Measurements from ENCODE around the gene CACTIN.
"Not testable (repeated sequence)": the region's sequence is repeated elsewhere in the genome, so short reads cannot be mapped to it uniquely, and the experiment has no call there.

CACTIN gene

GRCh38 chr19:3663838-3664237 lies 37.2 kb upstream of the CACTIN start:
- DNase-seq (ENCODE audit: low spot score), result no peak

DNA sequence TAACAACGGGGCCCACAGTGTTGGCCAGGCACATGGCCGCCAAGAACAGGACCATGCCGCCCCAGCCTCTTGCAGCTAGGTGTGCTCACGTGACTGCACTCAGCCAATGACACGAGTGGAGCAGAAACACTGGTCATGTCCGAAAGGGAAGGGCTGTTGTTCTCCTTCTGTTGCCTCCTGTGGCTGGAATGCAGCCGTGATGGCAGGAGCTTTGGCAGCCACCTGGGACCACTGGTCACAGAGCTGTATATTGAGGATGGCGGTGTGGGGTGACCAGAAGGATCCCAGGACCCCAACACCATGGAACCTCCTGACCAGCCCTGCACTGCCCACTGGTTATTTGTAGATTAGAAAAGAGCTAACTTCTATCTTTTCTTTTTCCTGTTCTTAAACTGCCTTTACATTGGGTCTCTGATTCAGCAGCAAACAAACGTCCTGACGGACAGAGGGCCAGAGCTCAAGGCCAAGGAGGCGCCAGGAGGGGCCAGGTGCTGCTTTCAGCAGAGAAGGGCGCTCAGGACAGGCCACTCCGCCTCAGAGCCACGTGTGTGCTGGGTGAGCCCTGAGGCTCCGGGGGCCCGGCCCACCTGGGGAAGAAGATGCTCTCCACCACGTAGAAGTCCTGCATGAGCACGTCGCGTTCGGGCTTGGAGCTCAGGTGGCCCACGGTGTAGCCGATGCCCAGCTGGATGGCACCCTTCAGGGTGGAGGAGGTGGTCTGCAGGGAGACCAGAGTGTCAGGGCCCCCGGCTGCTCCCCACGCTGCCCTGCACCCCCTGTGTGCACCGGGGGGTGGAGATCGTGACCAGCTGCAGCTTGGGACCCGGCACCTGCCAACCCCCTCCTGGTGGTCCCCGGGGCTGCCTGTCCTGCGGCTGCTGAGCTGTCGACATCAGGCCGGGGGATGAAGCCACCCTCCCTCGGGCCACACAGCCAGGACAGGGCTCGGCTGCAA lies 35.0 kb upstream of the CACTIN start:
- no peak for DNase-seq (ENCODE audit: low spot score)

- no peak for DNase-seq (ENCODE audit: low spot score)
Measured at GRCh38 chr19:3660493-3661219, 34.1 kb upstream of the CACTIN start.

GRCh38 chr19:3659746-3660112 lies 33.1 kb upstream of the CACTIN start:
- no peak for DNase-seq (ENCODE audit: low spot score)

DNA sequence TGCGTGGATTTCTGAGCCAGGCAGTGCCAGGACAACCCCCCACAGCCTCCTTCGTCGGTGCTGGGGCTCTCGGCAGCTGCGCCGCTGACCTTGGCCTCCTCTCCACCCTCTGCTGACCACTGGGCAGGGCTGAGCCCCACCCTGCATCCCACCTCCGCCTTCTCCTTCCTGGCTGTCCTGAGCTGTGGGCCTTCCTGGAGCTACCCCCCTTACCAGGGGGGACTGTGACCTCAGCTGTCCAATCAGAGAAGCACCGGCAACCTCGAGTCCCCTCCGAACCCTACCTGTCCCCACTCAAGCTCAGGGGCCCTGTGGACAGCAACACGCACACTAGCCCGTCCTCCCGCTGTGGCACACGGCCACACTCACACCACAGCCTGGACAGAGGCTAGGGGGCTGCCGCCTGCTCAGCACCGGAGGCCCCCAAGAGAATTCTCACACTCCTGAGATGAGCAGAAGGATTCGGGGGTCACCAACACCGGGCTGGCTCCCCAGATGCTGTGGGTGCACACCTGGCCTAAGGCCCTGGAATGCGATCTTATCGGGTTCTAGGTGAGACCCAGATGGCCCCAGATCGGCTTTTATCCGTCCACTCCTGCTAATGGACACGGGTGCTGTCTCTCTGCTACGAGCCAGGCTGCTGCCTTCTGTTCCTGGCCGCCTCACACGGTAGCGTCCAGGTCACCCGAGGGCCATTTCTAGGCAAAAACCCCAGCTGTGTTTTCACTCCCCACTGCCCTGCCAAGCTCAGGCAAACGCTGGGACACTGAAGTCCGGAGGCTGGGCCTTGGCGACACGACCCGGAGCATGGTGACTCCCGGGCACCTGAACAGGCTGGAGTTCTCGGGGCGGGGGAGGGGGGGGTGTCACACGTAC lies 32.5 kb upstream of the CACTIN start:
- no peak for DNase-seq (ENCODE audit: low spot score)

DNA sequence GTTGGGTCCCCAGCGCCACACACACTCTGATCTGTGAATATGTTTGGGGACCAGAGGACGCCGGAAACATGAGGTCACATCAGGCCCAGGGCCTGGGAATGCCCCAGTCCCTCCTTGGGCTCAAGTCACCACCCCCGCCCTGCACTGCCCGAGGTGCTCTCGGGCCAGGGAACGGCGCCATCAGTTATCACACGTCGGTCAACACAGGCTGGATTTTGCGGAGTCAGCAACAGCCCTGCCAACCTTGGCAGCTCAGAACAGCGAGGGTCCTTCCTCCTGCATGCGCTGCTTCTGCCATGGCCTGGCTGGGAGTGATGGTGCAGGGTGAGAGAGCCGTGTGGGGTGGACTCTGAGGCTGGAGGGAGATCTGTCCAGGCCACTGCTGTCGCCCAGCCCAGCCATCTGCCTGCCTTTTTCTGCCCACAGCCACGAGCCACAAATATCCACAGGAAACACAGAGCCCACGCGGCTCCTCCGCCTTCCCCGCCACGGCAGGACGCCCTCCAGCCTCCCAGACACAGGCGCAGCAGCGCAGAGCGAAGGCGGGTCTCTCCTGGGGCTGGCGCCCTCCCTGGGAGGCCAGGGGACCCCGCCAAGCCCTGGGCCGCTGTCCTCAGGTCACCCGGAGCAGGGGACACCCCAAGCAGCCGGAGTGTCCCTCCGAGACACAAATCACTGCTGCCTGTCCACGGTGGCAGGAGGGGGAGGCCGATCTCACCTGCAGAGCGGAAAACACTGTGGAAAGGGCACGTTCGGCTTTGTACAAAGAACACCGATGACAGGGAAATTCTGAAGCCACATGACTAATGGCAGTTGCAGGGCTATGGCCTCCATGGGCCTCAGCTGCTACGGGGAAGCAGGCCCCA lies 31.6 kb upstream of the CACTIN start:
- no peak for DNase-seq (ENCODE audit: low spot score)

GRCh38 chr19:3657395-3657769 lies 30.8 kb upstream of the CACTIN start:
- DNase-seq (ENCODE audit: low spot score), result no peak

- no peak for DNase-seq (ENCODE audit: low spot score)
Measured at GRCh38 chr19:3656747-3657394, 30.3 kb upstream of the CACTIN start.

GRCh38 chr19:3656073-3656746 lies 29.6 kb upstream of the CACTIN start:
- DNase-seq (ENCODE audit: low spot score), result no peak

- DNase-seq (ENCODE audit: low spot score), result no peak
Measured at GRCh38 chr19:3655402-3656072, 28.9 kb upstream of the CACTIN start.

DNA sequence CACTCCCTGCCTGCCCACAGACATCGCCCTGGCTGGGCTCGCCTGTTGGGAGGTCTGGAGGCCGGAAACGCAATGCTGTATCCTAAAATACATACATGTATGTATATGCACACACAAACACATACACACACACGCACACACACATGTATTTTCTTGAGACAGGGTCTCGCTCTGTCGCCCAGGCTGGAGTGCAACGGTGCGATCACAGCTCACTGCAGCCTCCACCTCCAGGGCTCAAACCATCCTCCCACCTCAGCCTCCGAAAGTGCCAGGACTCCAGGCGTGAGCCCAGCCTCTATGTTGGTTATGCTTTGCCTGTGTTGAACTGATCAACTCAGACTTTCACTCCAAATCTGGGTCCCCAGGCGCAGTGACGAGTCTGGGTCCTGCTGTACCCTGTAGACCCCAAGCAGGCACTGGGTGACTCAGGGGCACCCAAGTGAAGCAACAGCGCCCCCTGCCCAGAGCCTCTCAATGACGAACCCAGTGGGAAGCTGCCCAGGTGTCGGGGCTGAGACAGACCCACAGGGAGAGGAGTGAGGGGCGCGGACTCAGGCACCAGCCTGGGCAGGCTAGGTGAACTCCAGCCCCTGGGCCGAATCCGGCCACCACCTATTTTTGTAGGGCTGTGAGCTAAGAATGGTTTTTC lies 27.4 kb upstream of the CACTIN start:
- DNase-seq (ENCODE audit: low spot score), result no peak

- DNase-seq (ENCODE audit: low spot score), result no peak
Measured at GRCh38 chr19:3653081-3653795, 26.6 kb upstream of the CACTIN start.

DNA sequence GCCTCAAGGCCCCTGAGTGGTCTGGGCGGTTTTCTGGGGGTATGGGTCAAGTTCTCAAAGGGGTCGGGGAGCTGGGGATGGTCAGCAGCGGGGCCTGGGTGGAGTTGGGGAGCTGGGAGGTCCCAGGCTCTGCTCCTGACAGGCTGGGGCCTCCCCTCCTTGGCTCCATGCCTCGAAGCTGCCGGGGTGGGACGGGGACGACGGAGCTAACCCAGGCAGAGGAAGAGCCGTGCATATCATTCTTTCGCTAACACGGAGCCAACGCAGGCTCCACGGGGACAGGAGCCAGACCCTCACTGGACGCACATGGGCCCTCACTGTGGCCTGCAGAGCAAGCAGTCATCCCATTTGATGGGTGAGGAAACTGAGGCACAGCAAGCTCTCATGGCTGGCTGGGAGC lies 25.8 kb upstream of the CACTIN start:
- no peak for DNase-seq (ENCODE audit: low spot score)

GRCh38 chr19:3651684-3652083 lies 25.1 kb upstream of the CACTIN start:
- no peak for DNase-seq (ENCODE audit: low spot score)

DNA sequence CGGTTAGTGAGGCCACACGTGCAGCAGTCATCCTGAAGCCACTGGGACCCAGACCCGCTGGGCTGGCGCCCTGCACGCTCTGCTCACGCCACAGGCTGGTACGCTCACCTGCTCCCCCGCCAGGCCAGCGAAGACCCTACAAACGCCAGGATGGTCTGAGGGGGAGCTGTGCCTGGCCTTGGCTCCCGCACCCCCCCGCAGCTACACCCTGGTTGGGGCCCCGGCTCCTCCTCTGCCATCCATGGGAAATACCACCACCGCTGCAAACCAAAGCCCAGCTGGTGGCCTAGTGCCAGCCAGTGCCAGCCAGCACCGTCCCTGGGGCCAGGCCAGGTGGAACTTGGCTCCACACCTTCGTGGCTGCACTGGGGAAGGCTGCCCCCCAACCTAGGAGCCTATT lies 23.3 kb upstream of the CACTIN start:
- no peak for DNase-seq (ENCODE audit: low spot score)

- no peak for DNase-seq (ENCODE audit: low spot score)
Measured at GRCh38 chr19:3648037-3648905, 21.7 kb upstream of the CACTIN start.

DNA sequence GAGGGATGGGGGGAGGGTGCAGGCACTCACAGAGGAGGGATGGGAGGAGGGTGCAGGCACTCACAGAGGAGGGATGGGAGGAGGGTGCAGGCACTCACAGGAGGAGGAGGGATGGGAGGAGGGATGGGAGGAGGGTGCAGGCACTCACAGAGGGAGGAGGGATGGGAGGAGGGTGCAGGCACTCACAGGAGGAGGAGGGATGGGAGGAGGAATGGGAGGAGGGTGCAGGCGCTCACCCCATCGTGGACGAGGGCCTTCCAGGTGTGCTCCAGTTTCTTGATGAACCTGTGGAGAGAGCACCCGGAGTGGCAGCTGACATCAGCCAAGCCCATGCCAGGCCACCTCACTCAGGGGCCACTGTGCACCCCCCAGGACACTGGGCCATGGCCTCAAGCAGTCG lies 20.5 kb upstream of the CACTIN start:
- not testable (repeated sequence) for DNase-seq (ENCODE audit: low spot score)
